SK-N-SH (cell line): ENCODE data around the gene SERPINA3. TPM values are rescaled to one million over a fixed set of nuclear protein-coding genes. Genes with fewer than 3 reads are reported as not detected.
A peak's percentile ranks its signal among the peaks of the same experiment; 100 is the strongest.

Source experiments
- CTCF ChIA-PET: fragments of 300-600, 350-600 bp; formaldehyde crosslinking; extraction: SDS; loops from one replicate; lab custom pipeline; 2021; lab: Yijun Ruan, JAX
- POLR2A ChIA-PET: fragments of 350-600 bp; sonication (Branson Sonifier 250); formaldehyde crosslinking; extraction: SDS; loops from one replicate; lab custom pipeline; 2020; ENCODE audit warnings: antibody characterized with exemption, inconsistent platforms; lab: Yijun Ruan, JAX
- DNase-seq: peaks from one replicate; pipeline ENCODE4 v3.0.0; 2012
- H2AFZ ChIP-seq: fragments of 200-600 bp; sonication (generic); 2 replicates; pipeline ENCODE4 v1.8.1; 2016; ENCODE audit warnings: antibody characterized with exemption, mild to moderate bottlenecking, low read depth
- H3F3A ChIP-seq: fragments of 200-600 bp; sonication (generic); replicated peaks from 2 replicates; pipeline ENCODE3; 2016; ENCODE audit warnings: antibody characterized with exemption, mild to moderate bottlenecking; ENCODE audit not compliant: insufficient read depth
- H3K27ac ChIP-seq, 2 experiments: fragments of 200-500 bp in 1 of 2; fragments of 200-600 bp in 1 of 2; sonication (Bioruptor generic) in 1 of 2; sonication (generic), shearing (Covaris generic) in 1 of 2; 2 replicates each; pipeline versions ENCODE4 v1.5.1 to v1.6.1; 2014 to 2016; ENCODE audit warnings: low read depth in 2 of 2, inconsistent platforms in 1 of 2, low read length in 1 of 2, mild to moderate bottlenecking in 1 of 2, mixed read lengths in 1 of 2
- H3K27me3 ChIP-seq: fragments of 200-600 bp; sonication (generic), shearing (Covaris generic); 2 replicates; pipeline ENCODE4 v1.6.1; 2016; ENCODE audit warnings: mixed run types; ENCODE audit not compliant: insufficient read depth
- H3K36me3 ChIP-seq, 2 experiments: fragments of 200-500 bp in 1 of 2; fragments of 200-600 bp in 1 of 2; sonication (Bioruptor generic) in 1 of 2; sonication (generic) in 1 of 2; replicated peaks in 1 of 2; 2 replicates each; pipeline versions ENCODE3 to v1.5.1; 2014 to 2016; ENCODE audit warnings: low read length in 1 of 2, mild to moderate bottlenecking in 1 of 2; ENCODE audit not compliant: insufficient read depth in 2 of 2, control insufficient read depth in 1 of 2
- H3K4me1 ChIP-seq, 2 experiments: fragments of 200-500 bp in 1 of 2; fragments of 200-600 bp in 1 of 2; sonication (Bioruptor generic) in 1 of 2; sonication (generic), shearing (Covaris generic) in 1 of 2; 2 replicates each; pipeline versions ENCODE4 v1.5.1 to v1.6.1; 2014 to 2016; ENCODE audit warnings: low read depth in 1 of 2, low read length in 1 of 2, mixed run types in 1 of 2; ENCODE audit not compliant: insufficient read depth in 2 of 2, control insufficient read depth in 1 of 2
- H3K4me2 ChIP-seq: fragments of 200-600 bp; sonication (generic), shearing (Covaris generic); 2 replicates; pipeline ENCODE4 v1.6.1; 2017; ENCODE audit warnings: mixed run types
- H3K4me3 ChIP-seq, 2 experiments: fragments of 200-500 bp in 1 of 2; fragments of 200-600 bp in 1 of 2; sonication (Bioruptor generic) in 1 of 2; sonication (generic), shearing (Covaris generic) in 1 of 2; 2 replicates each; pipeline versions ENCODE4 v1.5.1 to v1.8.1; 2014 to 2016; ENCODE audit warnings: low read depth in 2 of 2, inconsistent platforms in 1 of 2, low read length in 1 of 2, mild to moderate bottlenecking in 1 of 2, mixed read lengths in 1 of 2, moderate library complexity in 1 of 2
- H3K79me2 ChIP-seq: fragments of 200-600 bp; sonication (generic); 2 replicates; pipeline ENCODE4 v1.8.1; 2017; ENCODE audit warnings: mild to moderate bottlenecking; ENCODE audit not compliant: insufficient read depth
- H3K9ac ChIP-seq: fragments of 200-600 bp; sonication (generic); 2 replicates; pipeline ENCODE4 v1.6.1; 2017; ENCODE audit warnings: mixed run types
- H3K9me2 ChIP-seq: fragments of 200-600 bp; sonication (generic); 2 replicates; pipeline ENCODE4 v1.6.1; 2017; ENCODE audit warnings: mixed run types
- H3K9me3 ChIP-seq: fragments of 200-600 bp; sonication (generic); 2 replicates; pipeline ENCODE4 v1.6.1; 2017; ENCODE audit warnings: mixed run types, mild to moderate bottlenecking, moderate library complexity
- H4K20me1 ChIP-seq: fragments of 200-600 bp; sonication (generic); 2 replicates; pipeline ENCODE4 v1.6.1; 2017; ENCODE audit warnings: mild to moderate bottlenecking, mixed run types; ENCODE audit not compliant: insufficient read depth
- FOSL2 ChIP-seq: IDR thresholded peaks from 2 replicates; pipeline ENCODE4 v1.4.0; 2012; ENCODE audit warnings: low read depth, mild to moderate bottlenecking, moderate library complexity, borderline replicate concordance
- MAX ChIP-seq: IDR thresholded peaks from 2 replicates; pipeline ENCODE4 v1.4.0; 2012; ENCODE audit warnings: low read depth
- TCF12 ChIP-seq: IDR thresholded peaks from 2 replicates; pipeline ENCODE4 v1.4.0; 2012
- WGBS: methylation state at CpG from one replicate; pipeline ENCODE4 v1.1.6; 2017; ENCODE audit warnings: low lambda C conversion rate; 5-methylcytosine and 5-hydroxymethylcytosine counted together
- polyA plus RNA-seq, 3 experiments: library from polyadenylated mRNA; depleted of rRNA; stranded (reverse); fragments of >200 nt; gene quantifications; 2 replicates each; pipeline ENCODE4 v1.2.3, GENCODE V29; 2012
- TF ChIP-seq, protein P1 (sequence below): IDR thresholded peaks from 2 replicates; pipeline ENCODE4; 2012
- TF ChIP-seq, protein P2 (sequence below): IDR thresholded peaks from 2 replicates; pipeline ENCODE4 v1.6.1; 2012; ENCODE audit warnings: mild to moderate bottlenecking, low read depth, low read length, moderate library complexity
- TF ChIP-seq, protein P3 (sequence below): fragments of 150-350 bp; IDR thresholded peaks from 2 replicates; pipeline ENCODE4 v1.6.1; 2016; ENCODE audit warnings: mild to moderate bottlenecking, low read depth, low read length

Gene SERPINA3
- polyA plus RNA-seq, 1 of the 3 experiments (the other 2 are of a cell fraction) = 0.25 TPM

- H3K79me2 ChIP-seq = no peaks in the 10 kb centered on the region
- H2AFZ ChIP-seq = no peak overlapping the region
- no peak for DNase-seq
- no peaks in the 10 kb centered on the region for H3K27me3 ChIP-seq
- H3K9me3 ChIP-seq = no peaks in the 10 kb centered on the region
- H3K27ac ChIP-seq = no peak overlapping the region
- H3K36me3 ChIP-seq = no peaks in the 10 kb centered on the region
- H3F3A ChIP-seq = no peaks in the 10 kb centered on the region
- no peaks in the 10 kb centered on the region for H3K9me2 ChIP-seq
- no peaks in the 10 kb centered on the region for H4K20me1 ChIP-seq
- POLR2A ChIA-PET = no interaction called here
- H3K4me2 ChIP-seq = no peak overlapping the region
- no peak overlapping the region for H3K9ac ChIP-seq
- H3K4me3 ChIP-seq = no peak overlapping the region
- 74% methylated on average over 5 of the region's 5 CpGs for WGBS
- no peaks in the 10 kb centered on the region; a peak in 1 of 4 replicates for H3K4me1 ChIP-seq
- CTCF ChIA-PET = interaction anchor here (1.2 kb wide), 1 partner anchor 37 kb away, joined by 4 read pairs; no protein-coding TSS in a partner anchor
- TF ChIP-seq TCF12 (no peak), FOSL2 (no peak)
- TF ChIP-seq, all 33 proteins: peak for 0
These were observed 41.1 kb downstream of the SERPINA3 start for GRCh38 chr14:94653321-94653720.

GRCh38 chr14:94654071-94654861, 42.1 kb downstream of the SERPINA3 start:
- Histone ChIP-seq H3K27me3 (no peaks in the 10 kb centered on the region), H3K9me3 (no peaks in the 10 kb centered on the region), H3K9me2 (no peaks in the 10 kb centered on the region), H2AFZ (no peak overlapping the region), H3K4me3 (no peak overlapping the region), H3K4me2 (no peak overlapping the region), H3K36me3 (no peaks in the 10 kb centered on the region), H3K4me1 (no peaks in the 10 kb centered on the region; a peak in 1 of 4 replicates), H3F3A (no peaks in the 10 kb centered on the region), H3K79me2 (no peaks in the 10 kb centered on the region), H4K20me1 (no peaks in the 10 kb centered on the region), H3K27ac (no peak overlapping the region), H3K9ac (no peak overlapping the region)
- CTCF ChIA-PET = interaction anchor here (0.9 to 1.2 kb wide), 2 partner anchors 11 to 36 kb away, joined by 3 to 4 read pairs; no protein-coding TSS in a partner anchor
- POLR2A ChIA-PET = no interaction called here
- TF ChIP-seq, protein P1, sequence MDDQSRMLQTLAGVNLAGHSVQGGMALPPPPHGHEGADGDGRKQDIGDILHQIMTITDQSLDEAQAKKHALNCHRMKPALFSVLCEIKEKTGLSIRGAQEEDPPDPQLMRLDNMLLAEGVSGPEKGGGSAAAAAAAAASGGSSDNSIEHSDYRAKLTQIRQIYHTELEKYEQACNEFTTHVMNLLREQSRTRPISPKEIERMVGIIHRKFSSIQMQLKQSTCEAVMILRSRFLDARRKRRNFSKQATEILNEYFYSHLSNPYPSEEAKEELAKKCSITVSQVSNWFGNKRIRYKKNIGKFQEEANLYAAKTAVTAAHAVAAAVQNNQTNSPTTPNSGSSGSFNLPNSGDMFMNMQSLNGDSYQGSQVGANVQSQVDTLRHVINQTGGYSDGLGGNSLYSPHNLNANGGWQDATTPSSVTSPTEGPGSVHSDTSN = no peak
- TF ChIP-seq, protein P2, sequence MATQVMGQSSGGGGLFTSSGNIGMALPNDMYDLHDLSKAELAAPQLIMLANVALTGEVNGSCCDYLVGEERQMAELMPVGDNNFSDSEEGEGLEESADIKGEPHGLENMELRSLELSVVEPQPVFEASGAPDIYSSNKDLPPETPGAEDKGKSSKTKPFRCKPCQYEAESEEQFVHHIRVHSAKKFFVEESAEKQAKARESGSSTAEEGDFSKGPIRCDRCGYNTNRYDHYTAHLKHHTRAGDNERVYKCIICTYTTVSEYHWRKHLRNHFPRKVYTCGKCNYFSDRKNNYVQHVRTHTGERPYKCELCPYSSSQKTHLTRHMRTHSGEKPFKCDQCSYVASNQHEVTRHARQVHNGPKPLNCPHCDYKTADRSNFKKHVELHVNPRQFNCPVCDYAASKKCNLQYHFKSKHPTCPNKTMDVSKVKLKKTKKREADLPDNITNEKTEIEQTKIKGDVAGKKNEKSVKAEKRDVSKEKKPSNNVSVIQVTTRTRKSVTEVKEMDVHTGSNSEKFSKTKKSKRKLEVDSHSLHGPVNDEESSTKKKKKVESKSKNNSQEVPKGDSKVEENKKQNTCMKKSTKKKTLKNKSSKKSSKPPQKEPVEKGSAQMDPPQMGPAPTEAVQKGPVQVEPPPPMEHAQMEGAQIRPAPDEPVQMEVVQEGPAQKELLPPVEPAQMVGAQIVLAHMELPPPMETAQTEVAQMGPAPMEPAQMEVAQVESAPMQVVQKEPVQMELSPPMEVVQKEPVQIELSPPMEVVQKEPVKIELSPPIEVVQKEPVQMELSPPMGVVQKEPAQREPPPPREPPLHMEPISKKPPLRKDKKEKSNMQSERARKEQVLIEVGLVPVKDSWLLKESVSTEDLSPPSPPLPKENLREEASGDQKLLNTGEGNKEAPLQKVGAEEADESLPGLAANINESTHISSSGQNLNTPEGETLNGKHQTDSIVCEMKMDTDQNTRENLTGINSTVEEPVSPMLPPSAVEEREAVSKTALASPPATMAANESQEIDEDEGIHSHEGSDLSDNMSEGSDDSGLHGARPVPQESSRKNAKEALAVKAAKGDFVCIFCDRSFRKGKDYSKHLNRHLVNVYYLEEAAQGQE = 0 out of 2 replicates have a peak, but pooled peaks have one; percentile 50
- TF ChIP-seq, protein P3, sequence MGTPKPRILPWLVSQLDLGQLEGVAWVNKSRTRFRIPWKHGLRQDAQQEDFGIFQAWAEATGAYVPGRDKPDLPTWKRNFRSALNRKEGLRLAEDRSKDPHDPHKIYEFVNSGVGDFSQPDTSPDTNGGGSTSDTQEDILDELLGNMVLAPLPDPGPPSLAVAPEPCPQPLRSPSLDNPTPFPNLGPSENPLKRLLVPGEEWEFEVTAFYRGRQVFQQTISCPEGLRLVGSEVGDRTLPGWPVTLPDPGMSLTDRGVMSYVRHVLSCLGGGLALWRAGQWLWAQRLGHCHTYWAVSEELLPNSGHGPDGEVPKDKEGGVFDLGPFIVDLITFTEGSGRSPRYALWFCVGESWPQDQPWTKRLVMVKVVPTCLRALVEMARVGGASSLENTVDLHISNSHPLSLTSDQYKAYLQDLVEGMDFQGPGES = no peak
- no peak for TF ChIP-seq MAX
- no peak for DNase-seq
- WGBS = 55% methylated on average over 13 of the region's 13 CpGs
